IPS DF 6.9 (cell line): ENCODE results near the gene HELZ.

Experiments used
- DNase-seq: peaks from one replicate; pipeline ENCODE4 v3.0.0-alpha.2; 2013; ENCODE audit warnings: low read depth, low spot score
- H3K27ac ChIP-seq: one replicate; pipeline ENCODE4 v1.5.1; 2013; ENCODE audit warnings: low read length, control low read depth
- H3K27me3 ChIP-seq: 2 replicates; pipeline ENCODE4 v1.6.1; 2013; ENCODE audit warnings: mild to moderate bottlenecking, low read length; ENCODE audit not compliant: control insufficient read depth, insufficient read depth
- H3K36me3 ChIP-seq: 2 replicates; pipeline ENCODE4 v1.6.1; 2013; ENCODE audit warnings: low read length; ENCODE audit not compliant: control insufficient read depth, insufficient read depth
- H3K4me1 ChIP-seq: 2 replicates; pipeline ENCODE4 v1.6.1; 2013; ENCODE audit warnings: low read length; ENCODE audit not compliant: control insufficient read depth, insufficient read depth
- H3K4me3 ChIP-seq: 2 replicates; pipeline ENCODE4 v1.5.1; 2013; ENCODE audit warnings: mild to moderate bottlenecking, low read length
- H3K9me3 ChIP-seq: 2 replicates; pipeline ENCODE4 v1.6.1; 2013; ENCODE audit warnings: low read length, inconsistent platforms; ENCODE audit not compliant: control insufficient read depth, insufficient read depth
- whole genome bisulfite sequencing: extraction: QIAGEN DNeasy Blood & Tissue Kit; methylation state at CpG from one replicate; pipeline ENCODE4 v1.1.7; 2013; ENCODE audit warnings: mixed read lengths, missing lambda C conversion rate; ENCODE audit not compliant: insufficient read length, insufficient coverage; 5-methylcytosine and 5-hydroxymethylcytosine counted together

Gene HELZ

DNA sequence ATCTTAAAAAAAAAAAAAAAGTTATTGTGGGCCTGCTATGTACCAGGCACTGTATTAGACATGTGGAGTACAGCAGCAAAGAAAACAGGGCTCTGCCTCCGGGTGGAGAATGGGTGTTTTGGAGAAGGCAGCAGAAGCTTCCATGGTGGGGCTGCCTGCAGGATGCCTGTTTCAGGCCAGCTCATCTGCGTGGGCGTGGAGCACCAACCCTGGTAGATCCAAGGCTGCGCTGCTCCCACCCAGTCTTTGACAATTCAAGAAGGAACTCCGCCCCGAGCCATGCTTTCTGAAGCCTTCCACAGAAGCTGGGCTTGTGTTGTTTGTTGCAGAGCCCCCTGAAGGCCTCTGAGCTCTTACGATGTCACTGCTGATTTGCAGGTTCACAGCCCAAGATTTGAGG is 223.8 kb downstream of the HELZ start:
- no peak overlapping the region for H3K4me3 ChIP-seq
- no peak for DNase-seq
- no CpG with 5 or more reads among the region's 7 CpGs for WGBS

More for the DNA sequence above, 223.8 kb downstream of the HELZ start:
- no peak overlapping the region for H3K27ac ChIP-seq
- no peaks in the 10 kb centered on the region for H3K27me3 ChIP-seq
- H3K36me3 ChIP-seq: no peaks in the 10 kb centered on the region
- no peaks in the 10 kb centered on the region; the same call in 1 of the 2 replicates for H3K4me1 ChIP-seq
- no peaks in the 10 kb centered on the region for H3K9me3 ChIP-seq
